CD4-positive, alpha-beta T cell treated with Interleukin-15 for 4 hours (primary cell): ENCODE measurements around the gene MTHFD1L.
"Not testable (repeated sequence)": the region's sequence is repeated elsewhere in the genome, so short reads cannot be mapped to it uniquely, and the experiment has no call there.

Experiments used
- DNase-seq: peaks from one replicate; pipeline ENCODE4 v3.0.0-alpha.2; 2020; ENCODE audit warnings: low spot score

Gene MTHFD1L

GRCh38 chr6:151015101-151015700 is 149.7 kb downstream of the MTHFD1L start:
- DNase-seq, result no peak

- no peak for DNase-seq
Observed at GRCh38 chr6:151016107-151016506, 150.6 kb downstream of the MTHFD1L start.

- DNase-seq, result no peak
Observed at GRCh38 chr6:151018046-151018445, 152.5 kb downstream of the MTHFD1L start.

GRCh38 chr6:151018911-151019782 is 153.6 kb downstream of the MTHFD1L start:
- no peak for DNase-seq

GRCh38 chr6:151021896-151022295 is 156.4 kb downstream of the MTHFD1L start:
- DNase-seq, result no peak

- no peak for DNase-seq
Observed at GRCh38 chr6:151022492-151022891, 157.0 kb downstream of the MTHFD1L start.

- no peak for DNase-seq
Observed at GRCh38 chr6:151023342-151023741, 157.8 kb downstream of the MTHFD1L start.

GRCh38 chr6:151024597-151024996 is 159.1 kb downstream of the MTHFD1L start:
- no peak for DNase-seq

- no peak for DNase-seq
Observed at GRCh38 chr6:151025076-151025475, 159.6 kb downstream of the MTHFD1L start.

GRCh38 chr6:151026041-151026663 is 160.7 kb downstream of the MTHFD1L start:
- no peak for DNase-seq

- DNase-seq, result no peak
Observed at GRCh38 chr6:151027295-151027747, 161.8 kb downstream of the MTHFD1L start.

GRCh38 chr6:151027936-151028838 is 162.7 kb downstream of the MTHFD1L start:
- DNase-seq, result no peak

- no peak for DNase-seq
Observed at GRCh38 chr6:151029970-151030369, 164.5 kb downstream of the MTHFD1L start.

GRCh38 chr6:151032034-151032433 is 166.5 kb downstream of the MTHFD1L start:
- DNase-seq, result no peak

- DNase-seq, result no peak
Observed at GRCh38 chr6:151034825-151035781, 169.6 kb downstream of the MTHFD1L start.

GRCh38 chr6:151036211-151036721 is 170.8 kb downstream of the MTHFD1L start:
- DNase-seq, result not testable (repeated sequence)

- no peak for DNase-seq
Observed at GRCh38 chr6:151036869-151037680, 171.6 kb downstream of the MTHFD1L start.

- no peak for DNase-seq
Observed at GRCh38 chr6:151038616-151039015, 173.1 kb downstream of the MTHFD1L start.

- DNase-seq, result peak; percentile 6
Observed at GRCh38 chr6:151040888-151041521, 175.5 kb downstream of the MTHFD1L start.
